Stimulated activated CD4-positive, alpha-beta T cell treated with anti-CD3 and anti-CD28 coated beads, TNF-alpha, amount 100 ng/mL, for 24 hours (primary cell): ENCODE measurements around the gene ZNF823.

Experiments
- DNase-seq, 3 experiments: peaks; one replicate each; pipeline ENCODE4 v3.0.0-alpha.2; 2020; ENCODE audit warnings: low read depth in 3 of 3

The ZNF823 gene

DNA sequence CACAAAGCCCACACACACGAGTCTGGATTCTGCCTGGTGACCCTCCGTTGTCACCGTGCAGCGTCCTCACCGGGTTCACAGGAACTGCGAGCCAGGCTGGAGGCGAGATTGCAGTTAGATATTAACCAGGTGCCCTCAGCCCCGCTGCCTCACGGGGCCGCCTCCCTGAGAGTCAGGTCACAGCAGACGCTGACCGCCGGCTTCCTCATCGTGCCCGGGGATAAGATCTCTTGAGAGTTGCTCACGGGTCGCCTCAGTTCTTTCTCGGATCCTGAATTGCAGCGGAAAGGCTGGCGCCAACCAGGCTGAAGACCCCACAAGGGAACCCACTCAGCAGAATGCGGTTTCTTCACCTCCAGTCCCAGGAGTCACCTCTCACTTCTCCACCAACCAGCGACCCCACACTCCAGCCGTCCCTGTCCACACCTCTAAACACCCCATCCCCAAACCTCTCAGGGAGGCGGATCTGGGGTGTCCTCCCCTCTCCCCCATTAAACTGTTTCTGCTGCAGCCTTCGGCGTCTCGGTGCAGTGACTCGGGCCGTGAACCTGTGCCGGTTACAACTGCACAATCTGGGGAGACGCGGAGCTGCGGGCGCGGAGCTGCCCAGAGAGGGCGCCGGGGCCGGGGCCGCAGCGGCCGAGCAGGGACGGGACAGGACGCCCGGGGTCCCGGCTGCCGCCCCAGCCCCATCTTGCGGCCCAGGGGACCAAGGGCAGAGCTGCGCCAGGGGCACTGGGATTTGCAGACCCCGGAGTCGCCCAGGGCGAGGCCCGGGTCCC, 591 bp downstream of the ZNF823 start:
- DNase-seq = peak in 2 of 3 experiments; percentile 1 to 30

DNA sequence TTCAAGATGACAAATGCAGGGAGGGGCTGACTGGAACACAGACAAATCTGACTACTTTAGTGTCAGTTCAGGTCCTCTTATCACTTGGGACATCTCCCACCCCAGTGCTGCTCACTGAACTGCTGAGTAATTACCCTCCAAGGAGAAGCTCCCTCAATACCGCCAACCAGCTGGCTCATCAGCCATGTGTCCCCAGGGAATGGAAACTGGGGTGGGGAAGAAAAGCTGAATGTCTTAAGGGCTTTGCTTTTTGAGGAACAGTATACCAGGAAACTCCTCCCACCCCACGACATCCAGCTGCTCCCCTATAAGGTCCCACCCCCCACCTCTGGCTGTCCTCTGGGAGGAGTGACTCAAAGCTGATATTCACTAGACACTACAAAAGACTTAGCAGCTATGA, 2.0 kb downstream of the ZNF823 start:
- peak in 1 of 3 experiments; percentile 3 for DNase-seq

DNA sequence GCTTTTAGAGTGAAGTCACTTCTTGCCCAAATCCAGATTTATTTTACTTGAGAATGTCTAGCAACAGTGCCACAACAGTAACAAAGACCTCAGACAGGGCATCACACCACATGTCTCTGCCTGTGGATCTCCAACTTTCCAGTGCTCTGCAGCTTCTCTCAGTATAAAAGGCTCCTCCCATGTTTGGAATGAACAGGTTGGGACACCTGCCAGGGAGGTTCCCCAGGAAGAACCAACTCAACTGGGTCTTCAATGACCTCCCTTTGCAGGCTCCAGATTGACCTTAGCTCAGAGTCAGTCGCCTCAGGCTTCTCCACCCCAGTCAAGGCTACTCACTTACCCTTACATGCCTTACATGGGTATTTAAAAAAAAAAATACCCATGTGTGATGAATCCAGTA, 3.4 kb downstream of the ZNF823 start:
- DNase-seq = no peak

GRCh38 chr19:11729586-11729985, 9.2 kb downstream of the ZNF823 start:
- DNase-seq = no peak

DNA sequence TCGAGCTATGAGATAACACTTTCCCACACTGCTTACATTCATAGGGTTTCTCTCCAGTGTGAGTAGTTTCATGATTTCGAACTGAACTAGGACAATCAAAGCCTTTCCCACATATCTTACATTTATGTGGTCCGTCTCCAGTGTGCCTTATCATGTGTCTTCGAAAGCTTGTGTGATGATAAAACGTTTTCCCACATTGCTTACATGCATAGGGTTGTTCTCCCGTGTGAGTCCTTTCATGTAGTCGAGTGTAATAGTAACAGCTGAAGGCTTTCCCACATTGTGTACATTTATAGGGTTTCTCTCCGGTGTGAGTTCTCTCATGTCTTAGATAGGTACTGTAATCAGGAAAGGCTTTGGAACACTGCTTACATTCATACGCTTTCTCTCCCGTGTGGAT, 16.3 kb downstream of the ZNF823 start:
- no peak for DNase-seq

DNA sequence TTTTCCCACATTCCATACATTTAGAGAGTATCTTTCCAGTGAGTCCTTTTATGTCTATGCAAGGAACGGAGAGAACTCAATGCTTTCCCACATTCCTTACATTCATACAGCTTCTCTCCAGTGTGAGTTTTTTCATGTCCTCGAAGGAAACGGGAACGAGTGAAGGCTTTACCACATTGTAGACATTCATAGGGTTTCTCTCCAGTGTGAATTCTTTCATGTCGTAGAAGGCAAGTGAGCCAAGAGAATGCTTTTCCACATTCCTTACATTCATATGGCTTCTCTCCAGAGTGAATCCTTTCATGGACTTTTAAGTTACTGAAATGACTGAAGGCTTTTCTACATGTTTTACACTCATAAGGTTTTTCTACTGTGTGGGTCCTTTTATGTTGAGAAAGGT, 17.1 kb downstream of the ZNF823 start:
- DNase-seq = no peak

GRCh38 chr19:11710313-11710712, 28.4 kb downstream of the ZNF823 start:
- no peak for DNase-seq

- no peak for DNase-seq
Measured at GRCh38 chr19:11708457-11708856, 30.3 kb downstream of the ZNF823 start.

DNA sequence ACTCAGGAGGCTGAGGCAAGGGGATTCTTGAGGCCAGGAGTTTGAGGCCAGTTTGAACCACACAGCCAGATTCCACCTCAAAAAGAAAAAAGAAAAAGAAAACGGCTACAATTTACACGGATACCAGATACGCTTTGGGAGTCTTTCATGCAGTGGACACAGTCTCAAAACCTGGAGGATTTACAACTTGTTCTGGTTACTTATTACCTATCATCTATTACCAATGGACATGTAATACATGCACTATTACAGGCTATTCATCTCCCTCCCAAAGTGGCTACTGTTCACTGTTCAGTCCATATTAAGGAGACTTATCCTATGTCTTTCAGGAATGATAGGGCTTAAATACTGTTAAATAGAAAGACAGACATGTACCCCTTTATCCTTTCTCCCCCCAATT, 33.3 kb downstream of the ZNF823 start:
- no peak for DNase-seq

DNA sequence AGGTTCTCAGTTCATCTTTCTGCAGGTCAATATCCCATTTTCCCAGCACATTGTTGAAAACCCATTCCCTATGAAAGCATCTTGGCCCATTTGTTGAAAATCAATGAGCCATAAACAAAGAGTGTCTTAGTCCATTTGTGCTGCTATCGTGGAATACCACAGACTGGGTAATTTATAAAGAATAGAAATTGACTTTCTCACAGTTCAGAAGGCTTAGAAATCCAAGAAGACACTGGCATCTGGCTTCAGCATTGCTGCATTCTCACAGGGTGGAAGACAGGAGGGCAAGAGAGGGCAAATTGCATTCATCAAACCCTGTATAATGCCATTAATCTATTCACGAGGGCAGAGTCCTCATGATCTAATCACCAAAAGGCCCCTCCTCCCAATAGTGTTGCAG, 34.1 kb downstream of the ZNF823 start:
- DNase-seq = no peak

- DNase-seq = no peak
Measured at GRCh38 chr19:11699931-11700794, 38.6 kb downstream of the ZNF823 start.

DNA sequence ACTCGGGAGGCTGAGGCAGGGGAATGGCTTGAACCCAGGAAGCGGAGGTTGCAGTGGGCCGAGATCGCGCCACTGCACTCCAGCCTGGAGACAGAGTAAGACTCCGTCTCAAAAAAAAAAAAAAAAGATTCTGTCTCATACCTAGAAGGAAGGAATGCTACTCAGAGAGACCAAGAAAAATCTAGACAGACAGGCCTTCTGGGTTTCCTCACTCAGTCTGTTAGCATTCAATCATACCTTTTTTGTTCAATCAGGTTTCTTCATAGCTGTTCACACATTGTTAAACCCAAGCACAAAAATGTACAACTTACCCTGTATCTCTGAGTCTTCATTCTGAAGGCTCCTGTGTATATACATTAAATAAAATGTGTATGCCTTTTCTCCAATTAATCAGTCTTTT, 40.5 kb downstream of the ZNF823 start:
- DNase-seq = no peak

DNA sequence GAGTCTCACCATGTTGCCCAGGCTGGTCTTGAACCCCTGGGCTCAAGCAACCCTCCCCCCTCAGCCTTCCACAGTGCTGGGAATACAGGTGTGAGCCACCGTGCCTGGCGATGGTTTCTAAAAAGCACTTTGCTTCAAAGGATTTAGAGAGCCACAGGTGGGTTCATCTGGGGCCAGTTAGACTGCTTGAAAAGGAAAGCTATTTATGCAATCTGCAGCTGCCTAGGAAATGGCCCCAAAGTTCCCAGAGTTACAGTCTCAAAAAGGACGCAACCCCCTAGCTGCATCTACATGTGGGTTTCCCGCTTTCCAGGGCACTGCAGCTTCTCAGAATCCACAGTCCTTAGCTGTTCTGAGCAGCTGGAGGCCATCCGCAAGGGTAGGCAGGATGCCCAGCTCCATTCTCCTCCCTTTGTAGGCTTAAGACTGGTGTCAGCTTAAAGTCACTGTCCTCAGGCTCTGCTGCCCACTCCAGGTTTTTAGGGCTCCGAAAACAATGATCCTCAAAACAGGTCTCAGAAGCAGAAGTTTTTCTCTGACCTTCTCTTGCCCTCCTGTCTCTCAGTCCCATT, 41.4 kb downstream of the ZNF823 start:
- DNase-seq = no peak

GRCh38 chr19:11694533-11695439, 44.0 kb downstream of the ZNF823 start:
- DNase-seq = peak; percentile 76 to 94 (median 79)

GRCh38 chr19:11693505-11694499, 44.9 kb downstream of the ZNF823 start:
- no peak for DNase-seq

DNA sequence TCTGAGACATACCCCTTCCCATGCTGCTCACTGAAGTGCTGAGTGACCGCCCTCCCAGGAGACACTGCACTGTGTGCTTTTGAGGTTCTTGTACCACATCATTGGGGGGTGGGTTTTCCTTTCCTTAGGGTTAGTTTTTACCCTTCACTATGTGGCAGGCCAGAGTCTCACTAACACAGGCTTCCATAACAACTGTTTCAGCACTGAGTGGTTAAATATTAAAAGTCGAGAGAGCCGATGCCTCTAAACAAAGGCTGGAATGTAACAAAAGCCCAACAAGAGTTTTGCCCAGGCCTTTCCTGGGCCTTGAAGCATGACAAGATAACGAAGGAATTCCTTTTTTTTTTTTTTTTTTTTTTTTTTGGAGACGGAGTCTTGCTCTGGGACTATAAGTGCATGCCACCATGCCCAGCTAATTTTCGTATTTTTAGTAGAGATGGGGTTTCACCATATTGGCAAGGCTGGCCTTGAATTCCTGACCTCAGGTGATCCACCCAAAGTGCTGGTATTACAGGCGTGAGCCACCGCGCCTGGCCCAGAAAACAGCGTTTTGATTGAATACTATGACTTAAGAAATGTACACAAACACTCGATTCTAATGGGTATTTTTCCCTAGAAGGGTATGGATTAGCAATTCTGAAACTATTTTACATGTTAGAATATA, 46.5 kb downstream of the ZNF823 start:
- no peak for DNase-seq

- no peak for DNase-seq
Measured at GRCh38 chr19:11685676-11686650, 52.8 kb downstream of the ZNF823 start.

DNA sequence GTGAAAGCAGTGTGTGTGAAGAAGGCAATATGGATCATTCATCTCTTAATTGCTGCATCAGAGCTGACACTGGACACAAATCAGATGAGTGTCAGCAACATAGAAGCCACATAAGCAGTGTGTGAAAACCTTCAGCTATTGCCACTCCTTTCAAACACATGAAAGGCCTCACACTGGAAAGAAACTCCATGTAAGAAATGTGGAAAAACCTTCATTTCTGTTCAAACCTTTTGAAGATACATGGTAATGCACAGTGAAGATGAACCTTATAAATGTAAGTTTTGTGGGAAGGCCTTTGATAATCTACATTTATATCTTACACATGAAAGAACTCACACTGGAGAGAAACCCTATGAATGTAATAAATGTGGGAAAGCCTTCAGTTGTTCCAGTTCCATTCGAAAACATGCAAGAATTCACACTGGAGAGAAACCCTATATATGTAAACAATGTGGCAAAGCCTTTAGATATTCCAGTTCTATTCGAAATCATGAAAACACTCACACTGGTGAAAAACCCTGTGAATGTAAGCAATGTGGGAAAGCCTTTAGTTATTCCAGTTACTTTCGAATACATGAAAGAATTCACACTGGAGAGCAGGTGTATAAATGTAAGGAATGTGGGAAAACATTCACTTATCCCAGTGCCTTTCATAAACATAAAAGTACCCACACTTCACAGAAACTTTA, 53.6 kb downstream of the ZNF823 start:
- no peak for DNase-seq
